ENCODE data around the gene IGFN1. TPM values are rescaled to one million over a fixed set of nuclear protein-coding genes. Genes with fewer than 3 reads are reported as not detected.

IGFN1 gene
- total RNA-seq, 3 donors from 2014 or later (not counting 1 experiment from before 2014, with no cell fraction given): not detected

DNA sequence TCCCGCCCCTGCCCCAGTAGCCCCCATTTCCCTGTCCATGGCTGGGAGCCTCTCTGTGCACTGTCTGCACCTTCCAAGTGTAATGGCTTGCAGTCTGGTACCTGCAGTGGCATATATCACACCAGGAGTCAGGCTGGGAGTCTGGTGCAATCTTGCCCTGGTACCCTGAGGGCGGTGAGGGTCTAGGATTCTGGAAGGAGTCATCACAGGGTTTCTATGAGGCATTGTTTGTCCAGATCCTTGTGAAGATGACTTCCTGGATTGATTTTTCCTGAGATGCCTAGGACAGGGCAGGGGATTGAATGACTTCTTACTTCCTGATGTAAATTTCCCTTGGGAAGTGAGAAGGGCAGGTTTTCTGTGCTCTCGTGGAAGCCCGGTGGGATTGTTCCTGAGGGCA lies 86.8 kb downstream of the IGFN1 start:
- H3K4me1 ChIP-seq (ENCODE audit: control insufficient read depth, insufficient read depth, low read length): no peaks in the 10 kb centered on the region
- no peak overlapping the region for H3K4me3 ChIP-seq (ENCODE audit: low read length)
- TF ChIP-seq, protein P1, sequence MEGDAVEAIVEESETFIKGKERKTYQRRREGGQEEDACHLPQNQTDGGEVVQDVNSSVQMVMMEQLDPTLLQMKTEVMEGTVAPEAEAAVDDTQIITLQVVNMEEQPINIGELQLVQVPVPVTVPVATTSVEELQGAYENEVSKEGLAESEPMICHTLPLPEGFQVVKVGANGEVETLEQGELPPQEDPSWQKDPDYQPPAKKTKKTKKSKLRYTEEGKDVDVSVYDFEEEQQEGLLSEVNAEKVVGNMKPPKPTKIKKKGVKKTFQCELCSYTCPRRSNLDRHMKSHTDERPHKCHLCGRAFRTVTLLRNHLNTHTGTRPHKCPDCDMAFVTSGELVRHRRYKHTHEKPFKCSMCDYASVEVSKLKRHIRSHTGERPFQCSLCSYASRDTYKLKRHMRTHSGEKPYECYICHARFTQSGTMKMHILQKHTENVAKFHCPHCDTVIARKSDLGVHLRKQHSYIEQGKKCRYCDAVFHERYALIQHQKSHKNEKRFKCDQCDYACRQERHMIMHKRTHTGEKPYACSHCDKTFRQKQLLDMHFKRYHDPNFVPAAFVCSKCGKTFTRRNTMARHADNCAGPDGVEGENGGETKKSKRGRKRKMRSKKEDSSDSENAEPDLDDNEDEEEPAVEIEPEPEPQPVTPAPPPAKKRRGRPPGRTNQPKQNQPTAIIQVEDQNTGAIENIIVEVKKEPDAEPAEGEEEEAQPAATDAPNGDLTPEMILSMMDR (IDR thresholded peaks at IDR 0.05): no peak
- H3K9me3 Mint-ChIP-seq: no peaks in the 10 kb centered on the region
- 90% methylated on average over 4 of the region's 4 CpGs for WGBS (ENCODE audit: insufficient coverage)
- no peaks in the 10 kb centered on the region for H3K9me3 ChIP-seq (ENCODE audit: control insufficient read depth, insufficient read depth, low read length)
- no peaks in the 10 kb centered on the region for H3K36me3 ChIP-seq (ENCODE audit: control insufficient read depth, insufficient read depth, low read length)
- no peak overlapping the region for H3K4me3 Mint-ChIP-seq
- no peak overlapping the region for H3K27ac Mint-ChIP-seq
- H3K4me1 Mint-ChIP-seq: no peaks in the 10 kb centered on the region
- H3K27me3 ChIP-seq (ENCODE audit: control insufficient read depth, insufficient read depth, low read length): peaks cover 2% of the 10 kb centered on the region
- no peak for ATAC-seq
- DNase-seq: no peak
- peaks cover 8 to 18% of the 10 kb centered on the region in 2 donors for H3K27me3 Mint-ChIP-seq (ENCODE audit: low read depth in 2 of 2)
- intact Hi-C loops (cut with micrococcal nuclease): no loop called here
- no peaks in the 10 kb centered on the region for H3K36me3 Mint-ChIP-seq
- no peak overlapping the region for H3K27ac ChIP-seq (ENCODE audit: low read length)

Other genes starting within 250 kb of the IGFN1 start
- 100 to 1,000 TPM; 102 to 129 (median 126) TPM for gene KIF21B, start 167.1 kb upstream of the IGFN1 start, total RNA-seq
- not detected for gene CACNA1S, start 78.4 kb upstream of the IGFN1 start, total RNA-seq
- gene ASCL5, start 63.6 kb upstream of the IGFN1 start, total RNA-seq: not detected
- gene TMEM9, start 36.4 kb upstream of the IGFN1 start, total RNA-seq: 10 to 100 TPM; 16.2 to 18.1 (median 16.9) TPM
- not detected for gene PKP1, start 92.7 kb downstream of the IGFN1 start, total RNA-seq
- gene TNNT2, start 186.9 kb downstream of the IGFN1 start, total RNA-seq: not detected
- under 1 TPM in 1 of 3 donors, not detected in 2; 0.68 TPM for gene LAD1, start 208.5 kb downstream of the IGFN1 start, total RNA-seq
- gene TNNI1, start 230.9 kb downstream of the IGFN1 start, total RNA-seq: under 1 TPM in 1 of 3 donors, not detected in 2; 0.08 TPM